ENCODE results near the gene MAGEB17. TPM values are rescaled to one million over a fixed set of nuclear protein-coding genes. Genes with fewer than 3 reads are reported as not detected.

Gene MAGEB17
- total RNA-seq, 4 donors from 2014 or later, result not detected

- H3K4me1 ChIP-seq, result no peaks in the 10 kb centered on the region
- intact Hi-C loops (cut with DNase I; ENCODE audit: low total_unique reads), result no loop called here
- TF ChIP-seq, protein P1, sequence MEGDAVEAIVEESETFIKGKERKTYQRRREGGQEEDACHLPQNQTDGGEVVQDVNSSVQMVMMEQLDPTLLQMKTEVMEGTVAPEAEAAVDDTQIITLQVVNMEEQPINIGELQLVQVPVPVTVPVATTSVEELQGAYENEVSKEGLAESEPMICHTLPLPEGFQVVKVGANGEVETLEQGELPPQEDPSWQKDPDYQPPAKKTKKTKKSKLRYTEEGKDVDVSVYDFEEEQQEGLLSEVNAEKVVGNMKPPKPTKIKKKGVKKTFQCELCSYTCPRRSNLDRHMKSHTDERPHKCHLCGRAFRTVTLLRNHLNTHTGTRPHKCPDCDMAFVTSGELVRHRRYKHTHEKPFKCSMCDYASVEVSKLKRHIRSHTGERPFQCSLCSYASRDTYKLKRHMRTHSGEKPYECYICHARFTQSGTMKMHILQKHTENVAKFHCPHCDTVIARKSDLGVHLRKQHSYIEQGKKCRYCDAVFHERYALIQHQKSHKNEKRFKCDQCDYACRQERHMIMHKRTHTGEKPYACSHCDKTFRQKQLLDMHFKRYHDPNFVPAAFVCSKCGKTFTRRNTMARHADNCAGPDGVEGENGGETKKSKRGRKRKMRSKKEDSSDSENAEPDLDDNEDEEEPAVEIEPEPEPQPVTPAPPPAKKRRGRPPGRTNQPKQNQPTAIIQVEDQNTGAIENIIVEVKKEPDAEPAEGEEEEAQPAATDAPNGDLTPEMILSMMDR (IDR thresholded peaks at IDR 0.05), result no peak
- no peak for TF ChIP-seq POLR2A (IDR thresholded peaks at IDR 0.05)
- H3K36me3 ChIP-seq, result no peaks in the 10 kb centered on the region
- DNase-seq, result no peak
- no peak overlapping the region for H3K4me3 ChIP-seq
- no peaks in the 10 kb centered on the region for H3K27me3 ChIP-seq
- no peaks in the 10 kb centered on the region for H3K9me3 ChIP-seq
- no peak overlapping the region for H3K27ac ChIP-seq
Observed at GRCh38 chrX:16213961-16214360, 46.7 kb downstream of the MAGEB17 start.

- intact Hi-C loops (cut with DNase I; ENCODE audit: low total_unique reads), result no loop called here
- Histone ChIP-seq H3K9me3 (no peaks in the 10 kb centered on the region), H3K36me3 (no peaks in the 10 kb centered on the region), H3K27ac (no peak overlapping the region), H3K27me3 (no peaks in the 10 kb centered on the region), H3K4me1 (no peaks in the 10 kb centered on the region), H3K4me3 (no peak overlapping the region)
- TF ChIP-seq, protein P1 (IDR thresholded peaks at IDR 0.05), result no peak
- TF ChIP-seq POLR2A (IDR thresholded peaks at IDR 0.05), result no peak
- no peak for DNase-seq
Observed at GRCh38 chrX:16215660-16216059, 48.4 kb downstream of the MAGEB17 start.

Other genes starting within 250 kb of the MAGEB17 start
- gene GRPR, start 43.9 kb upstream of the MAGEB17 start, total RNA-seq, result under 1 TPM in 3 of 4 donors, not detected in 1; 0.48 to 0.77 (median 0.67) TPM